Activated gamma-delta T cell treated with anti-CD3 and anti-CD28 coated beads, Interleukin-2, amount 50 U/mL, for 16 hours (primary cell): ENCODE results near the gene LRRC8E.
A peak's percentile ranks its signal among the peaks of the same experiment; 100 is the strongest.
"Not testable (repeated sequence)": the region's sequence is repeated elsewhere in the genome, so short reads cannot be mapped to it uniquely, and the experiment has no call there.

Experiments used
- DNase-seq: peaks from one replicate; pipeline ENCODE4 v3.0.0-alpha.2; 2020; ENCODE audit warnings: low read depth

Gene LRRC8E

DNA sequence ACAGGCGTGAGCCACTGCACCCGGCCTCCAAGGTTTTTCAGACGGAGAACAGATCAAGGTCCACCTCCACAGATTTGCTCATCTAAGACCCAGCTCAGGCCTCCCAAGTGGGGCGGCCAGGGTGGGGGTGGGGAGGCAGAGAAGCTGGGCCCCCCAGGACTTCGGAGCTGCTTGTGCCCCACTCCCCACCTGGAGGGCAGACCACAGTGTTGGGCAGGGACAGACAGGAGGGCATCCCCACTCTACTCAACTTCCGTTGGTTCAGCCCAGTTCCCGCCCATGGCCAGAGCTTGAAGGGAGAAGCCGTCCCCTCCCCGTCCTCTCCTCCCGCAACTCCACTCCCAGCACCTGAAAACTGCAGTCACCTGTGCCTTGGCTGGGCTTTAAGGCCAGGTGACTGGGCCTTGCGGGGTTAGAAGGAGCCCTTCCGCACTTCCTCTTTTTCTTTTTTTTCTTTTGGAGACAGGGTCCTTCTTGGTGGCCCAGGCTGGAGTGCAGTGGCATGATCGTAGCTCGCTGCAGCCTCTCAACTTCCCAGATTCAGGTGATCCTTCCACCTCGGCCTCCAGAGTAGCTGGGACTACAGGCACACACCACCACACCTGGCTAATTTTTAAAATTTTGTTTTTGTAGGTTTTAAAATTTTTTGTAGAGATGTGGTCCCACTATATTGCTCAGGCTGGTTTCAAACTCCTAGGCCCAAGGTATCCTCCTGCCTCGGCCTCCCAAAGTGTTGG lies 734 bp upstream of the LRRC8E start:
- no peak for DNase-seq

- no peak for DNase-seq
These were observed 512 bp downstream of the LRRC8E start for GRCh38 chr19:7888826-7889217.

DNA sequence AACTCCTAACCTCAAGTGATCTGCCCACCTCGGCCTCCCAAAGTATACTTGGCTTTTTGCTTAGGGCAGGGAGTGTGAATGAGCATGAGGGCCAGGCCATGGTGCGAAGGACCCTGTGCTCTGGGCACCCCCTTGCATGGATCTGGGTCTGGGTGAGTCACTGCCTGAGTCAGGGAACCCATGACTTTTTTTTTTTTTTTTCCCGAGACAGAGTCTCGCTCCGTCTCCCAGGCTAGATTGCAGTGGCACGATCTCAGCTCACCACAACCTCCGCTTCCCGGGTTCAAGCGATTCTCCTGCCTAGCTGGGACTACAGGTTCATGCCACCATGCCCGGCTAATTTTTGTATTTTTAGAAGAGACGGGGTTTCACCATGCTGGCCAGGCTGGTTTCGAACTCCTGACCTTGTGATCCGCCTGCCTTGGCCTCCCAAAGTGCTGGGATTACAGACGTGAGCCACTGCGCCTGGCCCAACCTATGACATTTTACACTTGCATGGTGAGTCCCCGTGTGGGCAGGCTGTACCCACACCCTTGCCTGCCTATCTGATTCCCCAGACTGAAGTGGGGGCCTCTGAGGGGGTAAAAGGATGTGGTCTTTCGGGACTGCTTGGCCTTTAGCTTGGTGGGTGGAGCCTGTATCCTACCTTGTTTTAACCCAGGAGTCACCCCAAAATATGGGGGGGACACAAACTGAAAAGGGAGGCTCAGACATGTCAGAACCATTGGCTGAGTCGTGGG lies 5.2 kb downstream of the LRRC8E start:
- DNase-seq, result not testable (repeated sequence)

GRCh38 chr19:7894612-7895309 lies 6.5 kb downstream of the LRRC8E start:
- no peak for DNase-seq

- no peak for DNase-seq
These were observed 7.3 kb downstream of the LRRC8E start for GRCh38 chr19:7895565-7895964.

GRCh38 chr19:7897292-7897691 lies 9.0 kb downstream of the LRRC8E start:
- DNase-seq, result no peak

DNA sequence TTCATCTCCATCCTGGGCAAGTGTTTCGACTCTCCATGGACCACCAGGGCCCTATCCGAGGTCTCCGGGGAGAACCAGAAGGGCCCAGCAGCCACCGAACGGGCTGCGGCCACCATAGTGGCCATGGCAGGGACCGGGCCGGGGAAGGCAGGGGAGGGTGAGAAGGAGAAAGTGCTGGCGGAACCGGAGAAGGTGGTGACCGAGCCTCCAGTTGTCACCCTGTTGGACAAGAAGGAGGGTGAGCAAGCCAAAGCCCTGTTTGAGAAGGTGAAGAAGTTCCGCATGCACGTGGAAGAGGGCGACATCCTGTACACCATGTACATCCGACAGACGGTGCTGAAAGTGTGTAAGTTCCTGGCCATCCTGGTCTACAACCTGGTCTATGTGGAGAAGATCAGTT lies 10.7 kb downstream of the LRRC8E start:
- DNase-seq, result no peak

DNA sequence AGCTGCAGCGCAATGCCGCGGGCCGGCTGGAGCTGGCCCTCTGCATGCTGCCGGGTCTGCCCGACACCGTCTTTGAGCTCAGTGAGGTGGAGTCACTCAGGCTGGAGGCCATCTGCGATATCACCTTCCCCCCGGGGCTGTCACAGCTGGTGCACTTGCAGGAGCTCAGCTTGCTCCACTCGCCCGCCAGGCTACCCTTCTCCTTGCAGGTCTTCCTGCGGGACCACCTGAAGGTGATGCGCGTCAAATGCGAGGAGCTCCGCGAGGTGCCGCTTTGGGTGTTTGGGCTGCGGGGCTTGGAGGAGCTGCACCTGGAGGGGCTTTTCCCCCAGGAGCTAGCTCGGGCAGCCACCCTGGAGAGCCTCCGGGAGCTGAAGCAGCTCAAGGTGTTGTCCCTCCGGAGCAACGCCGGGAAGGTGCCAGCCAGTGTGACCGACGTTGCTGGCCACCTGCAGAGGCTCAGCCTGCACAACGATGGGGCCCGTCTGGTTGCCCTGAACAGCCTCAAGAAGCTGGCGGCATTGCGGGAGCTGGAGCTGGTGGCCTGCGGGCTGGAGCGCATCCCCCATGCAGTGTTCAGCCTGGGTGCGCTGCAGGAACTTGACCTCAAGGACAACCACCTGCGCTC lies 11.6 kb downstream of the LRRC8E start:
- DNase-seq, result no peak

DNA sequence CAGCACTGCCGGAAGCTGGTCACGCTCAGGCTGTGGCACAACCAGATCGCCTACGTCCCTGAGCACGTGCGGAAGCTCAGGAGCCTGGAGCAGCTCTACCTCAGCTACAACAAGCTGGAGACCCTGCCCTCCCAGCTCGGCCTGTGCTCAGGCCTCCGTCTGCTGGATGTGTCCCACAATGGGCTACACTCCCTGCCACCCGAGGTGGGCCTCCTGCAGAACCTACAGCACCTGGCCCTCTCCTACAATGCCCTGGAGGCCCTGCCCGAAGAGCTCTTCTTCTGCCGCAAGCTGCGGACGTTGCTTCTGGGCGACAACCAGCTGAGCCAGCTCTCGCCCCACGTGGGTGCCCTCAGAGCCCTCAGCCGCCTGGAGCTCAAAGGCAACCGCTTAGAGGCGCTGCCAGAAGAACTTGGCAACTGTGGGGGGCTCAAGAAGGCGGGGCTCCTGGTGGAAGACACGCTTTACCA lies 12.1 kb downstream of the LRRC8E start:
- DNase-seq, result no peak

DNA sequence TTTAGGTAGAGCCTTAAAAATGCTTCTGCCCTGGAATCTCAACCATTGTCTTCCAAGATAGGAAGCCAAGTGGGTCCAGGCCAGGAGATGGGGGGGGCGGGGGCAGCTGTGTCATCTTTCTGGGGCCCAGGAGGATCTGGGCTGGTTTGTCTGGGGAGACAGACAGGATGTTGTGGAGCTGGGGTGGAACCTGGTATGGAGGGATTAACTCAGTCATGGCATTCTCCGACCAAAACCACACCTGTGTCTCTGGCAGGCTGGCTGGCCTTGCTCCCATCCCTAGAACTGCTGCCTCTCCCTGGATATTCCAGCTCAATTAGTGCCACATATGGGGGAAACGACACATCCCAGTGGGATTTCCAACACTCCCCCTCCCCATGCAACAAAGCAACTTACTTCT lies 12.6 kb downstream of the LRRC8E start:
- no peak for DNase-seq

- no peak for DNase-seq
These were observed 13.0 kb downstream of the LRRC8E start for GRCh38 chr19:7901337-7901736.

GRCh38 chr19:7902796-7903243 lies 14.5 kb downstream of the LRRC8E start:
- DNase-seq, result no peak

GRCh38 chr19:7903244-7904073 lies 15.1 kb downstream of the LRRC8E start, which contains the start of gene MAP2K7:
TSS of gene MAP2K7 (plus strand) at chr19:7903877. CDS start at chr19:7903945, 68 bp downstream.
- peak; percentile 100 for DNase-seq

DNA sequence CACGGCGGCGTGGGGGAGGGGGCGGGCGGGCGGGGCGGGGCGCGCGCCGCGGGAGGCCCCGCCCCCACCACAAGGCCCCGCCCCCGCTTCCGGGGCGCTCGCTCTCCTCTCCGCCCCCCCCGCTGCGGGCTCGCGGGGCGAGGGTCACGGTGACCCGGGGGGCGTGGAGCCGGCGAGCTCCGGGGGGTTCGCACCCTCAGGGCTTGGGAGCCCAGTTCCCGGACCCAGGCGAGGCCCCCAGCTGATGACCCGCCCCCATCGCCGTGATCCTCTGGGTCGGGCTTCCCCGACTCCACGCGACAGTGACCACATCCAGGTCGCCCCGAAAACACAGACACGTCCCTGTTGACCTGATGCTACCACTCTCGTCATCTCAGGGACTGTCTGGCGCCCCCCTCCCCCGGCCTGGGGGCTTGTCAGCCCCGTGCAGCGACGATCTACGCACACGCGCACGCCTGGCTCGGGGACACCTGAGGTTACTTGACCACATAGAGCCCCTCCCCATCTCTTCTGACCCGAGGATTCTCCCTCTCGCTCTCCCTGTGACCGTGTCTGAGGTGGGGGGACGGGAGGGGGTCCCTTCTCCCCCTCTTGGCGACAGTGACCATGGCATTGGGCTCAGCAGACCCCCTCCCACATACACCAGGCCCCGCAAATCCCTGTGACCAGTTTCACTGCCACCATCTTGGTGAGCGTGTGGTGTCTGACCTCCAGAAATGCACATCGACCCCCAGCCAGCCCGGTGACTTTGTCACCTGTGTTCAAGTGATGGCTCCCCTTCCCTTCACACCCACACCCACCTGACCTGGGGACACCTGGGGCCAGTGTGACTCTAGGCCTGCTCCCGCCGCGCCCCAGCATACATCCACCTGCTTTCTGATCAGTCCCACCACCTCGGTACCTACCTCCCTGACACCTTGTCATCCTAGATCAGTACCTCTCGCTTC lies 16.0 kb downstream of the LRRC8E start:
- DNase-seq, result peak; percentile 58

DNA sequence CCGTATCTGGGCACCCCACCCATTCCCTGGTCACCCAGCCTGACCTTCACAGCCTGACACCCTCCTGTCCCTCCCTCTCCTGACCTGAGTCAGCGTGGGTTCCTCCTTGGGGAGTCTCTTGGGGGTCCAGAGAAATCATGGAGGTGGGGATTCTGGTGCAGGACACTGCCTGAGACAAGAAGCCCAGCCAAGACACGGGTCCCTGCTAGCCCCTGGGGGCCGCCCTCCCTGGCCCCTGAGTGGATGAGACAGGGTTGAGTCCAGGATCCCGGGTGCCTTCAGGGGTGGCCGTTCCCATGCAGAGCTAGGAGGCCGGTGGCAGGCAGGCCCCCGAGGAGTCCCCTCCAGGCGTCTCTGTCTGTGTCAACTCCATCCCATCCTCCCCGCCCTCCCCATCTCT lies 17.0 kb downstream of the LRRC8E start:
- no peak for DNase-seq

- no peak for DNase-seq
These were observed 17.5 kb downstream of the LRRC8E start for GRCh38 chr19:7905859-7906258.

DNA sequence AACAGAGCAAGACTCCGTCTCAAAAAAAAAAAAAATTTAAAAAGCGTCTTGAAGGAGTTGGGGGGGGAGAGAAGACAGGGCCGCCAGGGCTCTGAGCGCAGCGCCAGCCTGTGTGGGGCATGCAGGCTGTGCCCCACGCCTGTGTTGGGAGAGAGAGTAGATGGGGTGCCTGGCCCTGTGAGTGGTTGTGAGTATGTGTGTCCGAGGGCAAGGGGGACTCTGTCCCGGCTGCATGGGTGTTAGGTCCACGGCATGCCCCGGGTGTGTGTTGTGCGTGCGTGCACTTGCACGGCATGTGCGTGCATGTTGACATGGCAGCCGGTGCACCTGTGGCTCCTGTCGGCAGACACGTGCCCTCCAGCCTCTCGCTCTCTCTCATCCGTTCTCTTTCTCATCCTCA lies 18.8 kb downstream of the LRRC8E start:
- no peak for DNase-seq

DNA sequence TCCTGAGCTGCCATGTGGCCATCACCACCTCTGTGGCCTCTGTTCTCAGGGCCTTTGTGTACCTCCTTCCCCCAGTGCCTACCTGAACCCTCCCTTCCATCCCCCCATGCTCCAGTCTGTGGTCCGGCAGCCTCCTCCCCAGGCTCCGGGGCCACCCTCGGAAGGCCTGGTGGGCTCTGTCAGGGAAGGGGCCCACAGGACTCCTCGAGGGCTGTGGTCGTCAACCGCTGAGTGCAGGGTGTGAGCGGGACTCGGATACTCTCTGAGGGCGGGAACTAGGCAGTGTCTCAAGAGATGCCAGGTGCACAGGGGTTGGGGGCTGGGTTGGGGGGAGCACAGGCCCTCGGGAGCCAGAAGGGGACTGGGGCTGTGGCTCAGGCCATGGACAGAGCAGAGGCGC lies 19.2 kb downstream of the LRRC8E start:
- DNase-seq, result no peak

DNA sequence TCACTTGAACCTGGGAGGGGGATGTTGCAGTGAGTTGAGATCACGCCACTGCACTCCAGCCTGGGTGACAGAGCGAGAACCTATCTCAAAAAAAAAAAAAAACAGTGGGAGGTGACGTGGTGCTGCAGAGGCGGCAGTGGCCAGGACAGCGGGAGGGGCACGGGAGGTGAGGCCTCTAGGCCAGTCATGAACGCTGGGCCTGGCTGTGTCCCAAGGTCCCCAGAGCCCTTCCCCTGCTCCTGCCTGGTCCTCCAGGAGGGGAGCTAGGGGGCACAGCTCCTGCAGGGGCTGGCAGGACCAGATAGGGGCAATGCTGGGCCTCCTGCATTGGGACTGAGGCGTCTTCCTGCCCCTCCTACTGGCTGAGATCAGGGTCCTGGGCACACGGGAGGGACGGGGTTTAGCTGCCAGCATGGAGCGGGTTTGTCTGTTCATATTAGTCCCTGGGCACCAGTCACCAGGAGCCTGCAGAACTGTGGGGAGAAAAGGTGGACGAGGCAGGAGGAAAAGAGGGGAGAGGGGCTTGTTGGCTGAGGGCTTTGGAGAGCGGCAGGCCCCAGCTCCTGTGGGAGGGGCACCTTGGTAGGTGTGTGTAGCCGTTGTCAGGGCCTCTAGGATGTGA lies 19.9 kb downstream of the LRRC8E start:
- no peak for DNase-seq
